ENCODE results near the gene MMEL1. TPM values are rescaled to one million over a fixed set of nuclear protein-coding genes. Genes with fewer than 3 reads are reported as not detected.

Gene MMEL1
- total RNA-seq, 2 donors from 2014 or later: 0.54 to 0.87 TPM

DNA sequence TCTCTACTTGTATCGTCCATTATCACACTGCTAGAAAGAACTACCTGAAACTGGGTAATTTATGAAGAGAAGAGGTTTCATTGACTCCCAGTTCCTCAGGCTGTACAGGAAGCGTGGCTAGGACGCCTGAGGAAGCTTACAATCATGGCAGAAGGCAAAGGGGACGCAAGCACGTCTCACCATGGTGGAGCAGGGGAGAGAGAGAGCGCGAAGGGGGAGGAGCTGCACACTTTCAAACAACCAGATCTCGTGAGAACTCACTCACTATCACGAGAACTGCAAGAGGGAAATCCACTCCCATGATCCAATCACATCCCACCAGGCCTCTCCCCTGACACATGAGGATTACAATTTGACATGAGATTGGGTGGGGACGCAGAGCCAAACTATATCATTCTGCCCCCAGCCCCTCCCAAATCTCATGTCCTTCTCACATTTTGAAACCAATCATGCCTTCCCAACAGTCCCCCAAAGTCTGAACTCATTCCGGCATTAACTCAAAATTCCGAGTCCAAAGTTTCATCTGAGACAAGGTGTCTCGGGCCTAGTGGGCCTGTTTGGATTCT lies 8.0 kb downstream of the MMEL1 start:
- H3K9me3 Mint-ChIP-seq: peaks cover 3% of the 10 kb centered on the region
- no peaks in the 10 kb centered on the region for H3K4me1 Mint-ChIP-seq
- no peak for ATAC-seq (replicated peaks)
- no peak overlapping the region for H3K27ac Mint-ChIP-seq
- H3K4me3 Mint-ChIP-seq: no peak overlapping the region
- H3K36me3 Mint-ChIP-seq (ENCODE audit: low read depth): no peaks in the 10 kb centered on the region
- H3K27me3 Mint-ChIP-seq: peaks cover 32% of the 10 kb centered on the region

DNA sequence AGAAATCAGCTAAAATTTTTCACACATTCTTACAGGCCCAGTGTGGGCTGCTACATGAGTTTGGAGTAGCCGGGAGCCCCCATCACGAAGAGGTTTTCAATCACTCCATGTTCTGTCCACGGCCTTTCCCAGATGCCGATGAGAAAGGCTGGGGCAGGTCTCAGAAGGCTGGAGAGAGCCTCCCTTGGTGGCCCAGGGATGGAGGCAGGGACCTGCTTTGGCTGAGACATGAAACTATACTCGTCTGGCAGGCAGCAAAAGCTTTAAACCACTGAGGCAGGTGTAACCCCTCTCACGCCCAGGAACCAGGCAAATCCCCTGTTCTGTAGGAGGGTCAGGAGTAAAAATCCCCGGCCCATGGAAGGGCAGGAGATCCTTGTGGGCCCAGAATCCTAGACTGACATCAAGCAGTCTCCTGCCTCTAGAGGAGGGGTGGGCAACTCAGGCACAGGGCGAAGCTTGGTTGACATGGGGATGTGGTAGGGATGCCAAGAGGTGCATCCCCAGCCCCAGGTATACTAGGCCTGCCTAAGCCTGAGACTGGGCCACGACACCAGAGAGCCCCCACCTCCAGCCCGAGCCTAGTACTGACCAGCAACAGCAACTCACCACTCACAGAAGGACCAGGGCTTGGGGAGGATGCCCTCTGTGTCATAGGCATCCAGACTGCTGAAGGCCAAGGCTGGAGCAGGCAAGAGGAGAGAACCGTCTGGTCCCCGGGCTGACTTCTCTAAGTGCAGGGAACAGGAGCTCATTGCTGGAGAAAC lies 9.1 kb downstream of the MMEL1 start:
- ATAC-seq (replicated peaks): no peak
- Mint-ChIP-seq H3K9me3 (peaks cover 6% of the 10 kb centered on the region), H3K27ac (no peak overlapping the region), H3K27me3 (peaks cover 32% of the 10 kb centered on the region), H3K4me1 (no peaks in the 10 kb centered on the region), H3K4me3 (no peak overlapping the region), H3K36me3 (ENCODE audit: low read depth) (no peaks in the 10 kb centered on the region)

DNA sequence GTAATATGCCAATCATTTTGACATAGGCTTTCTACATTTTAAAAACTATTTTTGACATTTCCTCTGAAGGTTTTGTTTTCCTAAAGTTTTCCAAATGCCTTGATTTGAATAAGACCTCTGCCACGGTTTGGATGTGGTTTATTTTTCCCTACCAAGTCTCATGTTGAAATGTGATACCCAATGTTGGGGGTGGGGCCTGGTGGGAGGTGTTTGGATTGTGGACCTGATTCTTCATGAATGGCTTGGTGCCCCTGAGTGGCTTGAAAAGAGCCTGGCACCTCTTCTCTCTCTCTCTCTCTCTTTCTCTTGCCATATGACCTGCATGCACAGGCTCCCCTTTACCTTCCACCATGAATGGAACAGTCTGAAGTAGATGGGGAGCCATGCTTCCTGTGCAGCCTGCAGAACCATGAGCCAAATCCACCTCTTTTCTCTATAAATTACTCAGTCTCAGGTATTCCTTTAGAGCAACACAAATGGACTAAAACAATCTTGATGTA lies 14.8 kb downstream of the MMEL1 start:
- no peak overlapping the region for H3K27ac Mint-ChIP-seq
- no peaks in the 10 kb centered on the region for H3K4me1 Mint-ChIP-seq
- peaks cover 6% of the 10 kb centered on the region for H3K27me3 Mint-ChIP-seq
- peaks cover 11% of the 10 kb centered on the region for H3K9me3 Mint-ChIP-seq
- no peak overlapping the region for H3K4me3 Mint-ChIP-seq
- ATAC-seq (replicated peaks): no peak
- H3K36me3 Mint-ChIP-seq (ENCODE audit: low read depth): no peaks in the 10 kb centered on the region

DNA sequence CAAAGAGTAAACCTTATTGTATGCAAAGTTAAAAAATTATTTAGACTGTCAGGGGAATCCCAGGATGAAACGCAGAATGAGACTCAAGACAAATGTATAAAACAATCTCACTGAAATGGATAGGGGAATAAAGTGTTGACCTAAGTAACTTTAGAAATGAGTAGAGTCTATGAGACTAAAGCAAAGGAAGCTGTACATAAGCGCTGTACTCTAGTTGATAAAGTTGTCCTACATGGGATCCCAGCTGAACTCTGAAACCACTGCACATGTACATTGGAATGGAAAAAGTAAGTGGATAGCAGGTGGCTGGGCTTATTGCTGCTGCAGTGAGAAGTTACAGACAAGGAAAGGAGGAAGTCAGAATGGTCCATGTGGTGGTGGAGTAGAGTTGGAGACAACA lies 18.7 kb downstream of the MMEL1 start:
- Mint-ChIP-seq H3K4me3 (no peak overlapping the region), H3K4me1 (no peaks in the 10 kb centered on the region), H3K27ac (no peak overlapping the region), H3K9me3 (peaks cover 5% of the 10 kb centered on the region), H3K36me3 (ENCODE audit: low read depth) (no peaks in the 10 kb centered on the region), H3K27me3 (no peaks in the 10 kb centered on the region)
- no peak for ATAC-seq (replicated peaks)

DNA sequence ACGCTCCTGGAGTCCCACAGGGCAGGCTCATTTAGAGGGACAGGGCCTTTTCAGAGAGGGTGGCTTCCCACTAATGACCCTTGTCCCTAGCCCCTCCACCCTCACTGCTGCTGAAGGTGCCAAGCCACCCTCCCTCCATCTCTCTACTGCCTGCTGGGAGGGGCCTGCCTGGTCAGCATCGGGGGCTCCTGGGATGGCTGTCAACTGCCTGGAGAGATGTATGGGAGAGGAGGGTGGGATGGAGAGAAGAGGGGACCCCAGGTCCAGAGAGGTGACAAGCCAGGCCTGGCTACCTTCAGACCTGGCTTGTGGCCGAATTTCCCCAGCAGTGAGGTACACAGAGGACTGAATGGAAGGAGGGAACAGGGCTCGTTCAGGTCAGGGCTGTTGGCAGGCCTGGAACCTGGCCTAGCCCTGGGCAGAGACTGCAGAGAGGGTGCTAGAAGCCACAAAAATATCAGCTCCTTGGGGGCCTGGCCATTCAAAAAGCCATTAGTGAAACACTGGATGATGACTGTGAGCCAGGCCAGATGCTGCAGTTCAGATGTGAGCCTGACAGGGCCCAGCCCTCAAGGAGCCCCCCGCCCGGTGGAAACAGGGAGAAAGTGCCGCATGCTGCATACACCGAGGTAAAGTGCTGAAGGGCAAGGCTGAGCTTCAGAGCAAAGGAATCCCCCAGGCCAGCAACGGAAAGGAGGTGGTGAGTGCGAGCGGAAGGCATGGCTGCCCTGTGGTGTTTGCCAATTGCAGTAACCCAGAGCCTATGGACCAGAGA lies 20.0 kb downstream of the MMEL1 start:
- no peak for ATAC-seq (replicated peaks)
- no peaks in the 10 kb centered on the region for H3K4me1 Mint-ChIP-seq
- no peaks in the 10 kb centered on the region for H3K27me3 Mint-ChIP-seq
- no peak overlapping the region for H3K4me3 Mint-ChIP-seq
- no peaks in the 10 kb centered on the region for H3K36me3 Mint-ChIP-seq (ENCODE audit: low read depth)
- H3K9me3 Mint-ChIP-seq: peaks cover 5% of the 10 kb centered on the region
- no peak overlapping the region for H3K27ac Mint-ChIP-seq

DNA sequence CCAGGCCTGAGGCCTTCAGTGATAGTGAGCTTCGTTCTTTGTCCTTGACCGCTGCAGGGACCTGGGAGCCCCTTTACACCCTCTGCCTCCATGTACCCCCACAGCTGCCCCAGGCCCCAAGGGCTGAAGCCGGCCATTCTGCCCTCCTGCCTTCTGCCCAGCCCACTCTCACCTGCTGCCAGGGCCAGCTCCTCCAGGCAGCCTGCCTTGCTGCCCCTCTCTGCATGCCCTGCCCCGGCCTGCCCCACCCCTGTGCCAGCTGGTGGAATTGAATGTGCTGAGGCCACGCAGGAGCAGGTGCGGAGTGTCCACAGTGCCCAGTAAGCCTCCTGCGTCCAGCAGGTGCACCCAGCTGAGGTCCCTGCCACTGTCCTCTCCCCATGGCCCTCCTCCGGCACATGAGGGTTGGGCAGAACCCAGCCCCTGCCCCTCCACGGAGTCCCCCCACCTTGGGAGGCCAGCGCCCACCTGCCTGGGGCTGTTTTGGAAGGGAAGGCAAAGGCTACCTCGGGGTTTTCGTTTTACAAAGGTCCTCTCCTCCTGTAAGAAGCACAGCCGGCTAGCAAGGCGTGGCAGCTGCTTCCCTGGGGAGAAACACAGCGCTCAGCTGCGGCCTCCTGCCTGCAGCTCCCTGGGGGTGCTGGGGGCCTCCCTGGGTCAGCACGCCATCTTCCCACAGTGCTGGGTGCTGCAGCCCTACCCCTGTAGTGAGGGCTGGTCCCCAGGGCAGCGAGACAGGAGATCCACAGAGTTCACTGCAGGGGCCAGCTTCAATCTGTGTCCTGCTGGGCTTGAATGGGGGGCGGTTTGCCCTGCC lies 21.0 kb downstream of the MMEL1 start:
- H3K36me3 Mint-ChIP-seq (ENCODE audit: low read depth): no peaks in the 10 kb centered on the region
- H3K9me3 Mint-ChIP-seq: peaks cover 5% of the 10 kb centered on the region
- H3K27ac Mint-ChIP-seq: no peak overlapping the region
- H3K4me3 Mint-ChIP-seq: no peak overlapping the region
- no peaks in the 10 kb centered on the region for H3K27me3 Mint-ChIP-seq
- H3K4me1 Mint-ChIP-seq: no peaks in the 10 kb centered on the region
- no peak for ATAC-seq (replicated peaks)

DNA sequence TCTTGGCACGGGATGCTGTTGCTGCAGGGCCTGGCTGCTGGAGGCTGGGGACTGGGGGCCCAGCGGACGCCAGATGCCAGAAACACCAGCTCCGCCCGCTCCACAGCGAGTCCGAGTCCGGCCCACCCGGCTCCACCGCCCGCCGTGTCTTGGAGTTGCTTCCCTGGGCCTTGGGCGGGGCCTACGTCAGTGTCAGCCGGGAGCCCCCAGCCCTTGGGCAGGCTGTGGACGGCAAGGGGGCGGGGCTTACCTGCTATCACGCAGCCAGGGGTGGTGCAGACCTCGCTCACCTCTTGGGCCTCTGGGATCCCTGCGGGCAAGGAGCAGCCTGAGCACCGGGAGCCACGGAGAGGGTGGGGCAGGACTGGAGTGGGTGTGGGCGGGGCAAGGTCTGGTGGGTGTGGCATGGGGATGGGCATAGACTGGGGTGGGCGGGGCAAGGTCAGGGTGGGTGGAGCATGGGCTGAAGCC lies 21.8 kb downstream of the MMEL1 start:
- Mint-ChIP-seq H3K9me3 (peaks cover 5% of the 10 kb centered on the region), H3K36me3 (ENCODE audit: low read depth) (no peaks in the 10 kb centered on the region), H3K27me3 (no peaks in the 10 kb centered on the region), H3K4me3 (no peak overlapping the region), H3K27ac (no peak overlapping the region), H3K4me1 (no peaks in the 10 kb centered on the region)
- peak; percentile 78 for ATAC-seq (replicated peaks)

DNA sequence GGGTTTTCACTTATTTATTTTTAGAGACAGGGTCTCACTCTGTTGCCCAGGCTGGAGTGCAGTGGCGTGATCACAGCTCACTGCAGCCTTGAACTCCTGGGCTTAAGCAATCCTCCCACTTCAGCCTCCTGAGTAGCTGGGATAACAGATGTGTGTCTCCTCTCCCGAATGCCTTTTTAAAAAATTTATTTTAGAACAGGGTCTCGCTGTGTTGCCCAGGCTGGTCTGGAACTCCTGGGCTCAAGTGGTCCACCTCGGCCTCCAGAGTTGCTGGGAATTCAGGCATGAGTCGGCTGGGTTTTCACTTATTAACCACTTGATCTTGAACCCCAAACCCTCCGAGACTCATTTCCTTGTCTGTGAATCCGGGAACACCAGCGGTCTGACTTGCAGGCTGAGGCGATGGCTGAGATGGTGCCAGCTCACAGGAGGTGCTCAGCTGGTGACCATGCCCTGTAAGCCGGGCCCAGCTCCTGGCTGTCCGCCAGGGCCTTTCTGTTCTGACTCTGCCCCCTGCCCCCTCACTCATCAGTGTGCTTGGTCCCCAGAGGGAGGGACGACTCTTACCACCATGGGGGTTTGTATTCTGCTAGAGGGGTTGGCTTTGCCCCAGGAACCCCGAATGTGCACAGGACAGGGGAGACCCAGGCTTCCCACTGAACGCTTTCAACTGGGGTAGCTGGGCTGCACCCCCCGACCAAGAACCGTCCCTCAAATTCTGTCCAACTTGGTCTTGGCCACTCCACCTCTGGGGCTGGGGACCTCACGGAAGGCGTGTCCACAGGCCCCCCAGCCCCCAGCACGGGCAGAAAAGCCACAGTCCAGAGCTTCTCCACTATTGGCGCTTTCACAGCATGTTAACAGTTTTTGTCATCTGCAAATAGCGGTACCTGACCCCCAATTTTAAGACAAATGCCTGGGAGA lies 22.5 kb downstream of the MMEL1 start:
- no peak overlapping the region for H3K27ac Mint-ChIP-seq
- no peaks in the 10 kb centered on the region for H3K27me3 Mint-ChIP-seq
- no peak overlapping the region for H3K4me3 Mint-ChIP-seq
- no peaks in the 10 kb centered on the region for H3K4me1 Mint-ChIP-seq
- H3K9me3 Mint-ChIP-seq: peaks cover 5% of the 10 kb centered on the region
- no peaks in the 10 kb centered on the region for H3K36me3 Mint-ChIP-seq (ENCODE audit: low read depth)
- no peak for ATAC-seq (replicated peaks)

DNA sequence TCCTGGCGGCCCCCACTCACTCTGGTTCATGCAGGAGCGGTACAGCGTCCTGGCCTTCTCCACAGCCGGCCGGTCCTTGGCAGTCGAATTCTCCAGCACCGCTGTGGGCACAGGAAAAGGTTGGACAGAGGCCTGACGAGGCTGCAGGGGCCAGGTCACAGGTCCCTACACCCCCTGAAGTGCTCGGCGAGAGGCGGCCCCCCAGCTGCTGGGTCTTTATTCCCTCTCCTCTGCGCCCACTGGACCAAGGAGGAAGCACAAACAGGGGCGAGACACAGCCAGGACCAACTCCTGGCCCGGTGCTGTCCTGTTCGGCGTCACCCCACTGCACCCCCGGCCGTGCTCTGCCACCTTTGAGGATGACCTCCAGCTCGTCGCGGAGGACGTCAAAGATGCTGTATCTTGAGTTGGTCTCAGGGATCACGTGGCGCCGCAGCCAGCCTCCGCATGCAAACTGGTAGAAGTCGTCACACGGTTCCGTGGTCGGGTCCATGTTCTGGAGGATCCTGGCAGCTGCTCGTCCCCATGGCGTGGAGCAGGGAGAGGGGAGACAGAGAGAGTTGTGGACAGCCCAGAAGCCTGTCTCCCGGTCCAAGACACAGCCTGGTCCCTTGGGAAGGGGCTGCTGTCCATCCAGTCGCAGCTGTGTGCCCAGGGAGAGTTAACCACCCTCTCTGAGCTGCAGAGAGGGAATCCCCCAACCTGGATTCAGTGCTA lies 23.3 kb downstream of the MMEL1 start:
- Mint-ChIP-seq H3K27me3 (no peaks in the 10 kb centered on the region), H3K9me3 (peaks cover 5% of the 10 kb centered on the region), H3K4me3 (no peak overlapping the region), H3K36me3 (ENCODE audit: low read depth) (no peaks in the 10 kb centered on the region), H3K4me1 (no peaks in the 10 kb centered on the region), H3K27ac (no peak overlapping the region)
- ATAC-seq (replicated peaks): no peak

DNA sequence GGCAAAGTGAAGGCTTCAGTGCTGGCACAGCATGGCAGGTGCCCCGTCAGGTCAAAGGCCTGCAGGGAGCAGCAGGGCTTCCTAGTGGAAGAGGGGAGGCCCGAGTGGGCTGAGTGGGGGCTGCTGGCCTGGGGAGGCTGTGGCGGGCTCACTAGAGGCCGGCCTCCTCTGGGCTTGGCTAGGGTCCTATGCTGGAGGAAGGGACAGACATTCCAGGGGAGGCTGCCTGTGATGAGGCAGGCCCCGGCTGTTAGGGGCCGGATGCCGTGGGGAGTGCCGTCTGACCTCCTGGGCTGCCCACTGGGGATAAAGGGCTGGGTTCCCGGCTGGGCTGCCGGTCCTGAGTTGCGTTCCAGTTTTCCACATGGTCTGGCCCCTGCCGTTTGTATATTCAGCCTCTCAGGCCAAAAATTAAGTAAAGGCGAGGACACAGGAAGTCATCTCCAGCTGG lies 25.1 kb downstream of the MMEL1 start:
- H3K9me3 Mint-ChIP-seq: no peaks in the 10 kb centered on the region
- no peak overlapping the region for H3K4me3 Mint-ChIP-seq
- H3K27ac Mint-ChIP-seq: no peak overlapping the region
- H3K4me1 Mint-ChIP-seq: no peaks in the 10 kb centered on the region
- no peak for ATAC-seq (replicated peaks)
- no peaks in the 10 kb centered on the region for H3K36me3 Mint-ChIP-seq (ENCODE audit: low read depth)
- H3K27me3 Mint-ChIP-seq: peaks cover 2% of the 10 kb centered on the region

DNA sequence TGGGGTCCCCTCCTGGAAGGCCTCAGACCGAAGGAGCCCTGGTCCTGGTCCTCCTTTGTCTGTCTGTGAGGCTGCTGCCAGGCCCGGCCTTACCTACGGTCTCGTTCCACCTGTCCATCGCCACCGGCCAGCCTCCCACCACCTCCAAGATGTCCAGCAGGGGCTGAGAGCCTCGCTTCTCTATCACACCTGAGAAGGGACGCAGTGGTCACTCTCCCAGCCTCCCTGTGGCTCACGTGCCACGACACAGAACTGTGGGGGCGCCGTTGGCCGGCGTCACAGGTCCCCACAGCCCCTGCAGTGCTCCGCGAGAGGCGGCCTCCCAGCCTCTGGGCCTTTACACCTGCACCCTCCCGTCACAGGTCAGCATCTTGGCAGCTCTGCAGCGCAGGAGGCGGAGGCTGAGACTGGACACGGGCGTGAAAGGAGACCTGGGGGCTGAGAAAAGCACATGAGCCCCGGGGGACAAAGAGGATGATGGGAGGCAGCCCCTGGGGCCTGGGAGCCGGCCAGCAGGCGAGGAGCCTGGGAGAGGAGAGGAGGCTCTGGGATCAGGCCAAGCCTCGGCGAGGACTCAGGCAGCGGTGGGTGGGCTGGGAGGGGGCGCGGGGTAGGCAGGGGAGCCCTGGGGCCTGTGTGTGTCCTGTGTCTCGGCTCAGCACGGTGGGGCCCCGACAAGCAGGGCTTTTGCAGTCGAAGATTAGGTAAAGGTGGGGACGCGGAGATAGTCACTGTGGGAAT lies 25.8 kb downstream of the MMEL1 start:
- peaks cover 7% of the 10 kb centered on the region for H3K27me3 Mint-ChIP-seq
- no peaks in the 10 kb centered on the region for H3K36me3 Mint-ChIP-seq (ENCODE audit: low read depth)
- no peak overlapping the region for H3K4me3 Mint-ChIP-seq

DNA sequence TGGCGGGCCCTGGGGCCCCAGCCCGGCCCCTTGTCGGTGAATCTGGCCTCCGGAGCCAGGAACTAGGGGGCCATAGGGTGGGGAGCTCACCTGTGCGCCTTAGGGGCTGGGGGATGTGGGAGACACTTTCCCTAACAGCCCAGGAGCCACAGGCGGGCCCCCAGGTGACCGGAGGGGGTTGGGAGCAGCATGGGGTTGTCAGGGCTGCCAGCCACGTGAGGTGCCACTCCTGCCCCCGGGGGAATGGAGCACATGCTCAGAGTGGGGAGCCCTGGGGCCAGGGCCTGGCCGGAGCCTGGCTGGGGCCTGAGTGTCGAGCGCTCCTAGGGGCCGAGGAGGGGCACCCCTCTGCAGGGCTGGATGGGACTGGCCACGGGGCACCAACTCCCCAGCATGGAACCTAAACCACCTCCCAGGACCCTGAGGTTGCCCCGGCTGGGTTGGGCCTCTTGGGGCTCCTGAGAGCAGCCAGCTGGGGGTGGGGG lies 26.4 kb downstream of the MMEL1 start:
- H3K36me3 Mint-ChIP-seq (ENCODE audit: low read depth): no peaks in the 10 kb centered on the region
- no peak for ATAC-seq (replicated peaks)
- H3K27ac Mint-ChIP-seq: no peak overlapping the region
- H3K9me3 Mint-ChIP-seq: no peaks in the 10 kb centered on the region
- H3K4me3 Mint-ChIP-seq: no peak overlapping the region
- H3K27me3 Mint-ChIP-seq: peaks cover 7% of the 10 kb centered on the region
- no peaks in the 10 kb centered on the region for H3K4me1 Mint-ChIP-seq

More for the DNA sequence above, 25.8 kb downstream of the MMEL1 start:
- no peaks in the 10 kb centered on the region for H3K4me1 Mint-ChIP-seq
- H3K27ac Mint-ChIP-seq: no peak overlapping the region
- no peak for ATAC-seq (replicated peaks)
- H3K9me3 Mint-ChIP-seq: no peaks in the 10 kb centered on the region
